Measurements from ENCODE around the gene OR6M1. TPM values are rescaled to one million over a fixed set of nuclear protein-coding genes. Genes with fewer than 3 reads are reported as not detected.

Gene OR6M1
- total RNA-seq, 2 donors from 2014 or later, result not detected

GRCh38 chr11:123797541-123797940, 8.6 kb downstream of the OR6M1 start:
- H3K36me3 Mint-ChIP-seq (ENCODE audit: low read depth), result peaks cover 20% of the 10 kb centered on the region
- Histone ChIP-seq H3K9ac (ENCODE audit: extremely low read depth, low read length, poor library complexity, severe bottlenecking) (no peak overlapping the region), H3K4me1 (ENCODE audit: control insufficient read depth, insufficient read depth, low read length) (peaks cover 6% of the 10 kb centered on the region), H3K4me3 (ENCODE audit: low read length) (peak overlapping the region; percentile 54), H3K27ac (ENCODE audit: low read depth, low read length) (no peak overlapping the region), H3K36me3 (ENCODE audit: control insufficient read depth, insufficient read depth, low read length) (no peaks in the 10 kb centered on the region), H3K27me3 (ENCODE audit: control insufficient read depth, insufficient read depth, low read length, poor library complexity, severe bottlenecking) (no peaks in the 10 kb centered on the region), H3K9me3 (ENCODE audit: control insufficient read depth, low read length) (peaks cover 44% of the 10 kb centered on the region)
- 83% methylated on average over 4 to 10 of the region's 10 CpGs for WGBS, 2 experiments (ENCODE audit: insufficient coverage in 1 of 2, insufficient read length in 1 of 2)
- peaks cover 28% of the 10 kb centered on the region for H3K4me1 Mint-ChIP-seq
- no peak for DNase-seq
- no peak overlapping the region for H3K4me3 Mint-ChIP-seq
- H3K27ac Mint-ChIP-seq, result peak overlapping the region; percentile 40
- no peaks in the 10 kb centered on the region for H3K27me3 Mint-ChIP-seq (ENCODE audit: insufficient read depth)
- H3K9me3 Mint-ChIP-seq, result peaks cover 43% of the 10 kb centered on the region
- no peak for TF ChIP-seq CTCF (conservative IDR thresholded peaks at IDR 0.05)

DNA sequence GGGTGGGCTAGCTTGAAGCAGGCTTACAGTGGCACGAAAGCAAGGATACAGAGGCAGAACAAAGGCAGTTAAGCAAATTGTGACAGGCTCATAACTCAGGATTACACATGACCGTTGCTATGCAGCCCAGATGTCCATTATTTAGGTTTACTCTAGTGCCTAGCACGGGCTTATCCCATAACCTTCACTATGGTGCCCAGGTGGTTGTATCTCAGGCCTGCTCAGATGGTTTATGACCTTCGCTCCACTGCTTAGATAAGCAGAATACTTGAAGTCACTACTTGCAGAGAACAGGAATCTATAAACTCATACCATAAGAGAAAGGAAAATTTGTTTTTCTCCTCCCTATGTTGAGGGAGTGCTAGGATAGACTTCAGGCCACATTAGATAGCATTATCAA, 9.0 kb downstream of the OR6M1 start:
- Mint-ChIP-seq H3K27ac (no peak overlapping the region), H3K4me1 (peaks cover 28% of the 10 kb centered on the region), H3K36me3 (ENCODE audit: low read depth) (peaks cover 22% of the 10 kb centered on the region), H3K9me3 (peaks cover 47% of the 10 kb centered on the region), H3K27me3 (ENCODE audit: insufficient read depth) (no peaks in the 10 kb centered on the region), H3K4me3 (no peak overlapping the region)
- Histone ChIP-seq H3K36me3 (ENCODE audit: control insufficient read depth, insufficient read depth, low read length) (no peaks in the 10 kb centered on the region), H3K27ac (ENCODE audit: low read depth, low read length) (no peak overlapping the region), H3K9ac (ENCODE audit: extremely low read depth, low read length, poor library complexity, severe bottlenecking) (no peak overlapping the region), H3K4me3 (ENCODE audit: low read length) (peak overlapping the region; percentile 51), H3K4me1 (ENCODE audit: control insufficient read depth, insufficient read depth, low read length) (peaks cover 6% of the 10 kb centered on the region), H3K9me3 (ENCODE audit: control insufficient read depth, low read length) (peaks cover 48% of the 10 kb centered on the region), H3K27me3 (ENCODE audit: control insufficient read depth, insufficient read depth, low read length, poor library complexity, severe bottlenecking) (no peaks in the 10 kb centered on the region)
- WGBS, 2 experiments (ENCODE audit: insufficient coverage in 1 of 2, insufficient read length in 1 of 2), result 90 to 96% methylated on average over 3 to 4 of the region's 4 CpGs
- DNase-seq, result no peak
- no peak for TF ChIP-seq CTCF (conservative IDR thresholded peaks at IDR 0.05)

GRCh38 chr11:123796226-123796625, 9.9 kb downstream of the OR6M1 start:
- Histone ChIP-seq H3K9ac (ENCODE audit: extremely low read depth, low read length, poor library complexity, severe bottlenecking) (no peak overlapping the region), H3K27ac (ENCODE audit: low read depth, low read length) (no peak overlapping the region), H3K4me3 (ENCODE audit: low read length) (peak overlapping the region; percentile 59), H3K4me1 (ENCODE audit: control insufficient read depth, insufficient read depth, low read length) (peaks cover 6% of the 10 kb centered on the region), H3K27me3 (ENCODE audit: control insufficient read depth, insufficient read depth, low read length, poor library complexity, severe bottlenecking) (no peaks in the 10 kb centered on the region), H3K36me3 (ENCODE audit: control insufficient read depth, insufficient read depth, low read length) (no peaks in the 10 kb centered on the region), H3K9me3 (ENCODE audit: control insufficient read depth, low read length) (peaks cover 57% of the 10 kb centered on the region)
- H3K27ac Mint-ChIP-seq, result no peak overlapping the region
- peaks cover 22% of the 10 kb centered on the region for H3K36me3 Mint-ChIP-seq (ENCODE audit: low read depth)
- peaks cover 51% of the 10 kb centered on the region for H3K9me3 Mint-ChIP-seq
- H3K4me1 Mint-ChIP-seq, result peaks cover 26% of the 10 kb centered on the region
- 96% methylated on average over 1 of the region's 1 CpG; no CpG with 5 or more reads in 1 of the 2 experiments for WGBS, 2 experiments (ENCODE audit: insufficient coverage in 1 of 2, insufficient read length in 1 of 2)
- no peaks in the 10 kb centered on the region for H3K27me3 Mint-ChIP-seq (ENCODE audit: insufficient read depth)
- H3K4me3 Mint-ChIP-seq, result no peak overlapping the region
- TF ChIP-seq CTCF (conservative IDR thresholded peaks at IDR 0.05), result no peak
- DNase-seq, result no peak
